Naive B cell (primary cell): Measurements from ENCODE around the gene NEUROG3. TPM values are rescaled to one million over a fixed set of nuclear protein-coding genes. Genes with fewer than 3 reads are reported as not detected.

ENCODE experiments used
- ATAC-seq, 2 donors: fragments of 150-1000 bp; cut with Tn5 transposase; 2 replicates each; pipeline ENCODE4 v1.10.0; 2021; ENCODE audit warnings: low read depth in 2 of 2, mild to moderate bottlenecking in 2 of 2, moderate library complexity in 2 of 2
- DNase-seq: peaks from one replicate; pipeline ENCODE4 v3.0.0; 2022
- H3K27ac Mint-ChIP-seq, 6 donors: one replicate each; pipeline ENCODE4 v1.8.0; 2020 to 2022; ENCODE audit warnings: mild to moderate bottlenecking in 6 of 6, mixed read lengths in 6 of 6, moderate library complexity in 5 of 6, inconsistent platforms in 2 of 6
- H3K27me3 Mint-ChIP-seq, 3 donors: one replicate each; pipeline ENCODE4 v1.8.0; 2021 to 2022; ENCODE audit warnings: mixed read lengths in 3 of 3, mild to moderate bottlenecking in 1 of 3
- H3K36me3 Mint-ChIP-seq, 2 donors: one replicate each; pipeline ENCODE4 v1.8.0; 2020 to 2022; ENCODE audit warnings: mixed read lengths in 2 of 2, inconsistent platforms in 1 of 2, mild to moderate bottlenecking in 1 of 2
- H3K4me1 Mint-ChIP-seq, 3 donors: one replicate each; pipeline ENCODE4 v1.8.0; 2020 to 2022; ENCODE audit warnings: mixed read lengths in 3 of 3, inconsistent platforms in 1 of 3, mild to moderate bottlenecking in 1 of 3, moderate library complexity in 1 of 3
- H3K4me3 Mint-ChIP-seq, 8 donors: one replicate each; pipeline ENCODE4 v1.8.0; 2020 to 2022; ENCODE audit warnings: mild to moderate bottlenecking in 8 of 8, mixed read lengths in 8 of 8, moderate library complexity in 8 of 8, inconsistent platforms in 2 of 8
- H3K9me3 Mint-ChIP-seq, 7 donors: one replicate each; pipeline ENCODE4 v1.8.0; 2020 to 2022; ENCODE audit warnings: mixed read lengths in 7 of 7, mild to moderate bottlenecking in 5 of 7, inconsistent platforms in 2 of 7, moderate library complexity in 1 of 7
- polyA plus RNA-seq, 6 donors: library from polyadenylated mRNA; unstranded; fragments of 300-500 nt; fragmentation: Illumina TruSeq; gene quantifications; one replicate each; pipeline ENCODE4 v1.2.3, GENCODE V29; 2021; ENCODE audit warnings: low read depth in 6 of 6

NEUROG3 gene
- polyA plus RNA-seq, 6 donors from 2014 or later, result not detected

DNA sequence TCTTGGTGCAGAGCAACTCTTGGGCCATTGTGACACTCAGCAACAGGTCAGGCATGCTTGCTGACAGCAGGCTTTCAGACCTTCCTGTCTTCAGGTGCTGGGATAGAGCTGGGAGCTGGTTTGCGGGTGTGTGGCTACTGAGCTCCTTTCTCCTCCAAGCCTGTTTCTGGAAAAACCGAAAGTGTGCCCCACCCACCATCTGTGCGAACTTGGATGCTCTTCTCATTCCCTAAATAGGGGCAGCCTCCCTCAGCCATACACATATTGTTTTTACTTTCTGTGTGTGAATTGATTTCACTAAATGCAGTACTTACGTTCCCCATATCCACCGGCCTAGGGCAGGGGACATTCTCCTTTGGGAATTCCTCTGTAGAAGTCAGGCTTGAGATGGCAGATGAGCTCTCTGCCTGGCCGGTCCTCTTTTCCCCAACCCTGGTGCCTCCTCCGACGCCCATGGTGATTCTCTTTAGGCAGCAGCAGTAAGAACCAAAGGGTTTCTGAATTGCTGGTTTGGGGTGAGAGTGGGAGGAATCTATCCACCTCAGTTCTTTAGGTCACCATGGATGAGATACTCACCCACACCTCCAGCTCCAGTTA lies 6.3 kb upstream of the NEUROG3 start:
- ATAC-seq, result no peak
- H3K4me1 Mint-ChIP-seq, result peaks cover 5 to 8% (median 5%) of the 10 kb centered on the region in 3 donors
- H3K9me3 Mint-ChIP-seq, result peaks cover 0 to 7% (median 0%) of the 10 kb centered on the region in 7 donors
- H3K4me3 Mint-ChIP-seq, result peak overlapping the region in 1 of 8 donors; percentile 41
- H3K36me3 Mint-ChIP-seq, result no peaks in the 10 kb centered on the region
- no peak for DNase-seq
- H3K27ac Mint-ChIP-seq, result no peak overlapping the region
- peaks cover 41 to 66% (median 42%) of the 10 kb centered on the region in 3 donors for H3K27me3 Mint-ChIP-seq

DNA sequence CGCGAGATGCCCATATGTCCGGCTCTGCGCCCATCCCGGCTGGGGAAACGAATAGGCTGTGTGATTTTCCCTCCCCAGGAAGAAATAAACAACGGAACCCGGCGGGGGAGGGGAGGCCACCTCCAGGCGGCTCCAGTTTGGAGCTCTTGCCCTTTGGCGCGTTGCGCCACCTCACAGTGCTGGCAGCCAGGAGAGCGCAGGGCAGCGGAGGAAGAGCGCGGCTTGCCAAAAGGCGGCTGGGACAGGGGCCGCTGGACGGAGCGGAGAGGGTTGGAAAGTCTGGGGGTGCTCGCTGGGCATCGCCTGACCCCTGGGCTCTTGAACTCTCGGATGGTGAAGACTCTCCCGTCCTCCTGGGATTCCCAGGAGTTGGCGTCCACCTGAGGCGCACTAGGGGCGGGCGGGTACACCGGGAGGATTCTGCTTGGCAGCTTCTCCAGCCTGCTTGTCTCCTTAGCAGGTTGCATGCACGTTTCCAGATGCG lies 5.3 kb upstream of the NEUROG3 start:
- DNase-seq (no peak), ATAC-seq (no peak)
- H3K4me1 Mint-ChIP-seq, result peaks cover 11 to 18% (median 13%) of the 10 kb centered on the region in 3 donors
- no peaks in the 10 kb centered on the region for H3K36me3 Mint-ChIP-seq
- no peak overlapping the region for H3K4me3 Mint-ChIP-seq
- H3K9me3 Mint-ChIP-seq, result peaks cover 0 to 7% (median 0%) of the 10 kb centered on the region in 7 donors
- H3K27ac Mint-ChIP-seq, result no peak overlapping the region
- H3K27me3 Mint-ChIP-seq, result peaks cover 47 to 76% (median 51%) of the 10 kb centered on the region in 3 donors

DNA sequence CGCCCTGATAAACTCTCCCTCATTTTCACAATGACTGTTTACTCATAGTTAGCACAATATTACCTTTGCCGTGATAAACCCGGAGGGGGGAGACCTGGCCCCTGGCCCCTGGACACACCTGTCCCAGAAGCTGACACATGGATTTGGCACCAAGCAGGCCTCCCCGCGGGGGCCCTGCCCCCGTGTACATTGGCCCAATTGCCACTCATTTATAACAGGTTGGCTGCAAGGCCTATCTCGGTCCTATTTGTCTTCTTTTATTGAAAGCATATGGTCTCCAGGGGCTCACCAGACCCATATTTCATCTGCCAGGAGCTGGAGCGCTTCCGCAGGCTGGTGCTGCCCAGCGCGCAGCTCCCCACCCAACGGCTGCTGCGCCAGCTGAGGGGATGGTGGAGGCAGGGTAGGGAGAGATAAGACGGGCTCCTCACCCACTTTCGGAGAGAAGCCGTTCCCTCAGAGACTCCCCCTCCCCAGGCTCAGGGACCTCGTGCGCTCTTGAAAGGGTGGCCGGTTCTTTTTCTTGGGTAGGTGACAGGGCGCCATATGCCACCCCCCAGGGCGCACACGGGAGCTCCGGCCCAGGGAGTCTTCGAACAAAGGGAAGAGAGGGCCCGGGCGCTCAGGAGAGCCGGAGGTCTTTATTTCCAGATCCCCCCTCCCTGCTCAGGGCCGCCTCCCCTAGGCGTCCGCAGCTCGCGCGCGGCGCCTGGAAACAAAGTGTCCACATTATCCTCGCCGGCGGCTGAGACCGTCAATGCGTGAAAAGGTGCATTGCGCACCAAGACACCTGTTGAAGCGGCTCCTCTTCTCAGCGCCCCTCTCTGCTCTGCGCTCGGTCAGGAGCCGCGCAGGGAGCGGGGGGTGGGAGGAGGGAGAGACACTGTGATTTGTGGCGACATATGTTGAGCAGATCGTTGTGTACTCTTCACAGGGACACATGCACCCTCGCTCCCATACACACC lies 4.3 kb upstream of the NEUROG3 start:
- ATAC-seq (no peak), DNase-seq (no peak)
- Mint-ChIP-seq H3K27me3 (peaks cover 48 to 85% (median 61%) of the 10 kb centered on the region in 3 donors), H3K4me1 (peaks cover 15 to 24% (median 23%) of the 10 kb centered on the region in 3 donors), H3K9me3 (peaks cover 0 to 7% (median 0%) of the 10 kb centered on the region in 7 donors), H3K36me3 (no peaks in the 10 kb centered on the region), H3K27ac (no peak overlapping the region), H3K4me3 (no peak overlapping the region)

DNA sequence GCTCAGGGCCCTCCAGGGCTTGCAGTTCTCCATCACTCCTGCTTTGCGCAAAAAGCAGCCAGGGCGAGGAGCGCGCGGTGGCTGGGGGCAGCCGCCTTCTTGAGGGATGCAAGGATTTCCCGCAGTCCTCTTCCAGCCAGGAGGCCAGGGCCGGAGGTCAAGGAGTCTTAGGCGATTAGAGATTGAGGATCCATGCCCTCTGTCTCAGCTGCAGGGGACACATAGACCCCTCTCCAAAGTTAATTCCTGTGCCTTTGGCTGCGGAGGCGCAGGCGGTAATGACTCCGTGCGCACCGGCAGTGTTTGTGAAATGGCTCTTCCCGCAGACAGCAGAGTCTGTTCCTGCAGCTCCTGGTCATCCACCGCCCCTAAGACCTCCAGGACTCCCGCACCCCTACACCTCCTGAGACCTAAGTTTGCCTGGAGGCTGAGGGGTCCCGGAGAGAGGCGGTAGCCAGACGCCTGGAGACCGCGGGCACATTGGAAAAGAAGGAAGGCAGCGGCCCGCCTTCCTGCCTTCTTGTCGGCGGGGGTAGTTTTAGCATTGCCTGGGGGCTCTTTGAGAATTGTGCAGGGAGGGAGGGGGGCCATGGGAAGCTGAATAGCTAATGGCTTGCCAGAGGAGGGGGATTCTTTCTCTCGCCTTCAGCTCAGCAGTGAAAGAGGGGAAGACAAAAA lies 3.3 kb upstream of the NEUROG3 start:
- peaks cover 51 to 87% (median 68%) of the 10 kb centered on the region in 3 donors for H3K27me3 Mint-ChIP-seq
- ATAC-seq (no peak), DNase-seq (no peak)
- peaks cover 0 to 7% (median 0%) of the 10 kb centered on the region in 7 donors for H3K9me3 Mint-ChIP-seq
- H3K27ac Mint-ChIP-seq, result no peak overlapping the region
- H3K4me3 Mint-ChIP-seq, result peak overlapping the region in 1 of 8 donors; percentile 59
- peaks cover 20 to 30% (median 29%) of the 10 kb centered on the region in 3 donors for H3K4me1 Mint-ChIP-seq
- peaks cover 0 to 6% of the 10 kb centered on the region in 2 donors for H3K36me3 Mint-ChIP-seq

DNA sequence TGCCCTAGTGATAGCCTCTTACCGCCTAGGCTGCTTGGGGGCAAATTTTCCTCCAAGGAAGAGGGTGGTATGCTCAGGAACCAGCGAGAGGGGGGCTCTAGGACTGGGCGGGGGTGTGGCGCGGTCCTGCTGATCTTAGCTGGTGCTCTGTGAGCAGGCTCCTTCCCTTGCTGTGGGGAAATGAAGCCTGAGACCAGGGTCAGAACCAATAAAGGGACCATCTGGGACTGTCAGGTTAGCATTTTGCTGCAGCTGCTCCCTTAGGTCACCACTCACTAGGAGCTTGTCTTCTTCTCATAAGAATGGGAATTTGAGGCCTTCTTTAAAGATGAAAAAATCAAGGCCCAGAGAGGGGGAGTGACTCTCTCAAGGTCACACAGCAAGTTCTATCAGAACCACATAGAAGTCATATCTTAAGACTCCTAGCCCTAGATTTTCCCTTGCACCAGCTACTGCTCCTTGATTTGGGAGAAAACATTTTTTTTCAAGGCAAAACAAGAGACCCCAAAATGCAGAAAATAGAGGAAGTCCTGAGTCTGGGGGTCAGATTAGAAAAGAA lies 2.0 kb upstream of the NEUROG3 start:
- Mint-ChIP-seq H3K4me3 (peak overlapping the region in 4 of 8 donors; percentile 20 to 68 (median 47)), H3K4me1 (peaks cover 20 to 31% (median 30%) of the 10 kb centered on the region in 3 donors), H3K36me3 (peaks cover 0 to 10% of the 10 kb centered on the region in 2 donors), H3K27me3 (peaks cover 54 to 87% (median 75%) of the 10 kb centered on the region in 3 donors), H3K9me3 (peaks cover 0 to 4% (median 0%) of the 10 kb centered on the region in 7 donors), H3K27ac (no peak overlapping the region)
- ATAC-seq, result no peak
- no peak for DNase-seq

DNA sequence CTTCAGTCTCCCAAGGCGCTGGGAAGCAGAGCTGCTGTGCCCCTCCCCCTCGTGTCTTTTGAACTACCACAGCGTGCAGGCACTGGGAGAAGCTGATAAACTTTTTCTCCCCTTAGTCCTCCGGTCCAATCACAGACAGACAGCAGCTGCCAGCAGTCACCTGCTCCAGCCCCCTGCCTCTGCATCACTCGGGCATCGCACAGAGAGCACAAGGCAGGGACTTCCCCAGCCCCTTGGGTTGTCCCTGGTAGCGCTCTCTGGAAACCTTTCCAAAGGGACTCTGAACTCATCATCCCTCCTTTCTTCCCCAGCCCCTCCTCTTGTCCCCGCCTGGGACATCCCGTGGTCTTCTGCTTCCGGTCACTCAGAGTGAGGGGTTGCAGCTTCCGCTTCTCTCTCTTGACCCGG lies 1.4 kb upstream of the NEUROG3 start:
- ATAC-seq (no peak), DNase-seq (no peak)
- H3K9me3 Mint-ChIP-seq, result peaks cover 0 to 3% (median 0%) of the 10 kb centered on the region in 7 donors
- peaks cover 0 to 10% of the 10 kb centered on the region in 2 donors for H3K36me3 Mint-ChIP-seq
- H3K4me3 Mint-ChIP-seq, result peak overlapping the region in 5 of 8 donors; percentile 20 to 83 (median 56)
- H3K27ac Mint-ChIP-seq, result peak overlapping the region in 2 of 6 donors; percentile 44 to 84
- peaks cover 20 to 31% (median 30%) of the 10 kb centered on the region in 3 donors for H3K4me1 Mint-ChIP-seq
- peaks cover 53 to 87% (median 75%) of the 10 kb centered on the region in 3 donors for H3K27me3 Mint-ChIP-seq

DNA sequence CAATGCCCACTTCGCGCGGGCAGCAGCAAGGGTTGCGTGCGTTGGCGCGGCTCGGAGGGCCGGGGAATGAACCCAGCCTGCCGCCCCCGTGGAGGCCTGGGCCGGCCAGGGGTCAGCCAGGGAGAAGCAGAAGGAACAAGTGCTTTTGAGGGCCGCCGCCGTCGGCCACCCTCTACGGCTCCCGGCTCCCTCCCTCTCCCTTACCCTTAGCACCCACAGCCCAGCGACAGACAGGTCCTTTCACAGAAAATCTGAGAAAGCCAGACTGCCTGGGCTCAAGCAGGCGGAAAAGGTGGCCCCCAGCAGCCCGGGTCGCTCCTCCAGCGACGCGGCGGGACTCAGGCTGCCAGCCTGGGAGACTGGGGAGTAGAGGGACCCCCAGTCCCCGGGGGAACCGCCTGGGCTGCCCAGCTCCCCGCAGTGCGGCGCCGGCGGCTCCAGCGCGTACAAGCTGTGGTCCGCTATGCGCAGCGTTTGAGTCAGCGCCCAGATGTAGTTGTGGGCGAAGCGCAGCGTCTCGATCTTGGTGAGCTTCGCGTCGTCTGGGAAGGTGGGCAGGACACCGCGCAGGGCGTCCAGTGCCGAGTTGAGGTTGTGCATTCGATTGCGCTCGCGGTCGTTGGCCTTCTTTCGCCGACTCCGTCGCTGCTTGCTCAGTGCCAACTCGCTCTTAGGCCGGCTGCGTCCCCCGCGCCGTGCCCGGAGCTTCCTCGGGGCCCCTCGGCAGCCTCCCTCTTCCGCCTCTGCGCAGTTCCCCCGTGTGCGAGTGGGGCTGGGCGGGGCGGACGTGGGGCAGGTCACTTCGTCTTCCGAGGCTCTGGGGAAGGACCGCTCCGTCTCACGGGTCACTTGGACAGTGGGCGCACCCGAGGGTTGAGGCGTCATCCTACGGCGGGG lies 815 bp downstream of the NEUROG3 start:
- H3K4me1 Mint-ChIP-seq, result peaks cover 20 to 33% (median 31%) of the 10 kb centered on the region in 3 donors
- peaks cover 60 to 87% (median 78%) of the 10 kb centered on the region in 3 donors for H3K27me3 Mint-ChIP-seq
- H3K27ac Mint-ChIP-seq, result no peak overlapping the region
- no peak for ATAC-seq
- H3K9me3 Mint-ChIP-seq, result peaks cover 0 to 9% (median 0%) of the 10 kb centered on the region in 7 donors
- DNase-seq, result no peak
- H3K4me3 Mint-ChIP-seq, result peak overlapping the region; percentile 53 to 91 (median 76)
- H3K36me3 Mint-ChIP-seq, result peaks cover 0 to 10% of the 10 kb centered on the region in 2 donors

DNA sequence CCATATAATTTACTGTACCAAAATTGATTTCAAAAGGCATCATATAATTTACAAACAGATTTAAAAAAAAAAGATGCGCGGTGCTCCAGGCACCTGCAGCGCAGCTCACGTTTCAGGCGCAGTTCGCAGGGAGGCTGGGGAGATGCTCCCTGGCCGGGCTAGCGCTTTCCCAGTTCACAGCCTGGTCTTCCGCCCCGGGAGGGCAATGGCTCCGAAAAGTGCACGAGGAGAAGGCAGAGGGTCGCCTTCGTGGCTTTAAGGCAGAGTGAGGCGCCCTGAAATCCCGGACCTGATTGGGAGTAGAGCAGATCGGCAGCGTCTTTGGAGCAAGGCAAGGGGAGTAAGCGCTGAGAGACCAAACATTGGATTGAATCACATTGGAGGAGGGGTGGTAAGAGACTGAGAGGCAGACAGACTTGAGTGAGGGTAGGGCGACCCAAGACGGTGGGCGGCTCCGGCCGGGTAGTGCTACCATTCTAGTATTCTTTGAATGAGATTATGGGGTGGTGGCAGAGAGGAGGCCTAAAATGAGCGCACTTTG lies 1.5 kb downstream of the NEUROG3 start:
- H3K36me3 Mint-ChIP-seq, result peaks cover 0 to 10% of the 10 kb centered on the region in 2 donors
- DNase-seq, result no peak
- H3K9me3 Mint-ChIP-seq, result peaks cover 0 to 9% (median under 1%) of the 10 kb centered on the region in 7 donors
- no peak overlapping the region for H3K27ac Mint-ChIP-seq
- ATAC-seq, result no peak
- H3K4me3 Mint-ChIP-seq, result peak overlapping the region; percentile 33 to 79 (median 62)
- peaks cover 63 to 87% (median 81%) of the 10 kb centered on the region in 3 donors for H3K27me3 Mint-ChIP-seq
- peaks cover 20 to 33% (median 31%) of the 10 kb centered on the region in 3 donors for H3K4me1 Mint-ChIP-seq

DNA sequence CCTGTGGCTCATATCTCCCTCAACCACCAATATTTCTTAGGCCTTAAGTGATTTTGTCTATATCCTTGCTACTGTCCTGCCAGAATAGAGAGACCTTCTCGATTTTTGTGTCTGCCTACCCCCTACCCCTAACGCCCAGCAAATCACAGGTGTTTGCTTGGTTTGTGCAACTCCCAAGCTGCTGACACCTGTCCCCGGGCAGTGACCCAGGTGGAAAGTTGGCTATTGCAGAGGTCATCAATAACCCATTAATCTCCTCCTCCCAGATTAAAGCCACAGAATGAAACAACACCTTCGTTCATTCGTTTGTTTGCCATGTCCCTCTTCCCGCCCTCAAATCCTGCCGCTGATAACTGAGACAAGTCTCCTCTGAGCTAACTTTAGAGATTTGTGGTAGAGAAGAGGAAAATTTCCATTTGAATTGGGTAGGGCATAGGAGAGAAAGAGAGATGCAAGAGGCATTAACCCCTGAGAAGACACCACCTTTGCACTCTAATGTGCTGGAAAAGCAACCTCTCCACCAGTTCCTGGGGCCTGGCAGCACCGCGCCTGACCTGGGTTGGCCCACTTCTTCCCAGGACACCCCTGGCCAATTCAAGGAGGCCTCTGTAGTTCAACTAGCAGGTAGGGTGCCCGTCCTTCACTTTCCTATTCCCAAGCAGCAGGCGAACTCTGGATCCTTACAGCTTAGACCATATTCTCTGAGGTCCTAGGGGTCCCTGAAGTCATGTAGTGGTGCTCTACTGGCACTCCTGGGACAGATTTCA lies 3.0 kb downstream of the NEUROG3 start:
- Mint-ChIP-seq H3K9me3 (peaks cover 0 to 9% (median 3%) of the 10 kb centered on the region in 7 donors), H3K4me3 (no peak overlapping the region), H3K27me3 (peaks cover 70 to 89% (median 86%) of the 10 kb centered on the region in 3 donors), H3K36me3 (peaks cover 0 to 12% of the 10 kb centered on the region in 2 donors), H3K4me1 (peaks cover 20 to 31% (median 31%) of the 10 kb centered on the region in 3 donors), H3K27ac (peak overlapping the region in 2 of 6 donors; percentile 3 to 42)
- DNase-seq (no peak), ATAC-seq (no peak)

DNA sequence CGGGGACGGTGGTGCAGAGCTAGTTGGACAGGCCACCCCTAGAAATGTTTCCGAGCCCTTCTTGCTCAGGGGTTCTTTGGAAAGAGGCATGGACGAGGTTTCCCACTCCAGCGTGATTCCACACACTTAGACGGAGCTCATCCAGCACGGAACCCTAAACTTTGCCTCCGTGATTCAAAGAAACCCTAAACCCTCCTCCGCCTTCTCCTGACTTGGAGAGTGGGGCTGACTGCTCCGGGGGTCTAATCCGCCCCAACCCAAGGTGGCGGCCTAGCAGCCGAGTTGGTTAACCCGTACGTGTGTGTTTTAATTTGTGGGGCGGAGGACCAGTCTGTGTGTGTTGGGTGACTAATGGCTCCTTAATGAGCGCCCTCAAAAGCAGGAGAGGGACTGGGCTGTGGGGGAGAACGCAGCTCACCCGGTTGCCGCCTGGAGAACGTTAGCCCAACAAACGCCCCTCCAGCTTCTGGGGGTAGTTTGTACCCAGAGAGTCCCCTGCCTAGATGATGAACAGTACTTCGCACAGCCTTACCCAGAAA lies 3.8 kb downstream of the NEUROG3 start:
- H3K4me1 Mint-ChIP-seq, result peaks cover 14 to 25% (median 24%) of the 10 kb centered on the region in 3 donors
- no peak overlapping the region for H3K4me3 Mint-ChIP-seq
- no peak overlapping the region for H3K27ac Mint-ChIP-seq
- DNase-seq (no peak), ATAC-seq (no peak)
- H3K9me3 Mint-ChIP-seq, result peaks cover 0 to 10% (median 5%) of the 10 kb centered on the region in 7 donors
- H3K27me3 Mint-ChIP-seq, result peaks cover 68 to 87% (median 86%) of the 10 kb centered on the region in 3 donors
- H3K36me3 Mint-ChIP-seq, result peaks cover 0 to 17% of the 10 kb centered on the region in 2 donors
